Panc1 (cell line): ENCODE measurements around the gene IL1RAPL1.

ENCODE experiments used
- POLR2AphosphoS5 ChIP-seq: IDR thresholded peaks from 2 replicates; pipeline ENCODE4 v1.6.1; 2012; ENCODE audit warnings: mild to moderate bottlenecking, low read depth, low read length, moderate library complexity
- TCF7L2 ChIP-seq: IDR thresholded peaks from 2 replicates; pipeline ENCODE4 v1.6.1; 2011; ENCODE audit warnings: mild to moderate bottlenecking, low read depth, low read length, inconsistent platforms
- TF ChIP-seq, protein P1 (sequence below): fragments of 450-650 bp; IDR thresholded peaks from 2 replicates; pipeline ENCODE4 v1.5.1; 2017; ENCODE audit warnings: mild to moderate bottlenecking

DNA sequence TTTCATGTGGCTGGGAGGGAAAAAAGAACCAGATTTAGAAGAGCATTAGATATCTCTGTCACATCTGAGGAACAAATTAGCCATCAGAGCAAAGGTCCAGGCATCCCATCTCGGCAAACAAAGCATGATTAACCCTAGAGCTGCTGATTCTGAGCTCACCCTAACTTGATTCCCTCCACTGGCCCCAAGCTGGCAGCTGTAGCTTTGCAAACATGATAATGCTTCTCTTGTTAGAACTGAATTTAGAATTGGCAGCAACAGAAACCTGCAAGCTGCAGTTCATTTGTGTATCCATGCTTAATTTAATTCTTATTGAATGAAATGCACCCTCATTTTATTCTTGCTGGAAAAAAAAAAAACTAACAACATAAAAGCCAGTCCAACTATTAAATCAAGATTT lies 289.2 kb downstream of the IL1RAPL1 start:
- TF ChIP-seq, protein P1, sequence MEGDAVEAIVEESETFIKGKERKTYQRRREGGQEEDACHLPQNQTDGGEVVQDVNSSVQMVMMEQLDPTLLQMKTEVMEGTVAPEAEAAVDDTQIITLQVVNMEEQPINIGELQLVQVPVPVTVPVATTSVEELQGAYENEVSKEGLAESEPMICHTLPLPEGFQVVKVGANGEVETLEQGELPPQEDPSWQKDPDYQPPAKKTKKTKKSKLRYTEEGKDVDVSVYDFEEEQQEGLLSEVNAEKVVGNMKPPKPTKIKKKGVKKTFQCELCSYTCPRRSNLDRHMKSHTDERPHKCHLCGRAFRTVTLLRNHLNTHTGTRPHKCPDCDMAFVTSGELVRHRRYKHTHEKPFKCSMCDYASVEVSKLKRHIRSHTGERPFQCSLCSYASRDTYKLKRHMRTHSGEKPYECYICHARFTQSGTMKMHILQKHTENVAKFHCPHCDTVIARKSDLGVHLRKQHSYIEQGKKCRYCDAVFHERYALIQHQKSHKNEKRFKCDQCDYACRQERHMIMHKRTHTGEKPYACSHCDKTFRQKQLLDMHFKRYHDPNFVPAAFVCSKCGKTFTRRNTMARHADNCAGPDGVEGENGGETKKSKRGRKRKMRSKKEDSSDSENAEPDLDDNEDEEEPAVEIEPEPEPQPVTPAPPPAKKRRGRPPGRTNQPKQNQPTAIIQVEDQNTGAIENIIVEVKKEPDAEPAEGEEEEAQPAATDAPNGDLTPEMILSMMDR = no peak
- TF ChIP-seq TCF7L2 (no peak), POLR2AphosphoS5 (no peak)
